NCI-H226 (cell line): ENCODE data around the gene PLEKHB2.
A peak's percentile ranks its signal among the peaks of the same experiment; 100 is the strongest.
"Not testable (repeated sequence)": the region's sequence is repeated elsewhere in the genome, so short reads cannot be mapped to it uniquely, and the experiment has no call there.

Experiments
- DNase-seq: peaks from one replicate; pipeline ENCODE4 v3.0.0-alpha.2; 2015

Gene PLEKHB2

DNA sequence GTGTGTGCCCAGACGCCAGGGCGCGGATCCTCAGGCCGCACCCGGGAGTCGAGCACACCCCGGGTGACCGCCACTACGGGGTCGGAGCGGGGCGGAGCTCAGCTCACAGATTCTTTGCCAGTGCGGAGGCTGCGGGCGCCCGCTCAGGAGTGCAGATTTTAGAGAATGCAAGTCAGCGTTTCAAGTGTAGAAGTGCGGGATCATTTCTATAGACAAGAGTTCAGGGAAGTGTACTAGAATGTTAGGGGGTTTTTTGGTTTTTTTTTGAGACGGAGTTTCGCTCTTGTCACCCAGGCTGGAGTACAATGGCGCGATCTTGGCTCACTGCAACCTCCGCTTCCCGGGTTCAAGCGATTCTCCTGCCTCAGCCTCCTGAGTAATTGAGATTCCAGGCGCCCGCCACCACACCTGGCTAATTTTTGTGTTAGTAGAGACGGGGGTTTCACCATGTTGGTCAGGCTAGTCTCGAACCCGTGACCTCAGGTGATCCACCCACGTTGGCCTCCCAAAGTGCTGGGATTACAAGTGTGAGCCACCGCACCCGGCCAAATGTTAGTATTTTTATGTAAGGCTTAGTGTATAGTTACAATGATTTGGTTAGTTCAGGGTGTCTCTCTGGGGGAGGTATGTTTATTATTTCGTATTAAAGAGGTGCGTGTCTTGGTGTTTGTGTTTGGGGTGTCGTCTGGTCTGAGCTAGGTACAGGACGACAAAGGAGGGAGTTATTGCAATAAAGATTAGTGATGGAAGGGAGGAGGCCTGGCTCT is 11.3 kb upstream of the PLEKHB2 start:
- no peak for DNase-seq

DNA sequence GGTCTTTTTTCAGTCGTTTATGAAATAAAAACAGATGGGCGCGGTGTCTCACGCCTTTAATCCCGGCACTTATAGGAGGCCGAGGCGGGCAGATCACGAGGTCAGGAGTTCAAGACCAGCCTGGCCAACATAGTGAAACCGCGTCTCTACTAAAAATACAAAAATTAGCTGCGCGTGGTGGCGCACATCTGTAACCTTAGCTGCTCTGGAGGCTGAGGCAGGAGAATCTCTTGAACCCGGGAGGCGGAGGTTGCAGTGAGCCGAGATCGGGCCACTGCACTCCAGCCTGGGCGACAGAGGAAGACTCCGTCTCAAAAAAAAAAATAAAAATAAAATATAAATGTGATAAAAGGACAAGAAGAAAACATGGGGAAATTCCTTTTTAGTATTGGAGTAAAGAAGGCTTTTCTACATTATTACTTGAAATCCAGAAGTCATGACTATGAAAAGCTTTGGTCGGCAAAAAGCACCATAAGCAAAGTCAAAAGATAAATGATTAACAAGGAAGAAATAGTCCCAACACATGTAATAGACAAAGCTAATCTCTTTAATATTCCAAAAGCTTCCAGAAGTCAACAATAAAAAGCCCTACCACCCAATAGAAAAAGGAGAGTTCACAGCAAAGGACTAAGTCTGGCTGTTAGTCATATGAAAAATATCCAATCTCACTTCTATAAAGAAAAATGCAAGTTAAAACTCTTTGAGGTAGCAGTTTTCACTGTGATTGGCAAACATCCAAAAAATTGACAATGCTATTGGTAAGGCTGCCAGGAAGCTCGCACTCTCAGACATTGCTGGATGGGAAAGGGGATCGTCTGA is 10.5 kb upstream of the PLEKHB2 start:
- DNase-seq, result no peak

DNA sequence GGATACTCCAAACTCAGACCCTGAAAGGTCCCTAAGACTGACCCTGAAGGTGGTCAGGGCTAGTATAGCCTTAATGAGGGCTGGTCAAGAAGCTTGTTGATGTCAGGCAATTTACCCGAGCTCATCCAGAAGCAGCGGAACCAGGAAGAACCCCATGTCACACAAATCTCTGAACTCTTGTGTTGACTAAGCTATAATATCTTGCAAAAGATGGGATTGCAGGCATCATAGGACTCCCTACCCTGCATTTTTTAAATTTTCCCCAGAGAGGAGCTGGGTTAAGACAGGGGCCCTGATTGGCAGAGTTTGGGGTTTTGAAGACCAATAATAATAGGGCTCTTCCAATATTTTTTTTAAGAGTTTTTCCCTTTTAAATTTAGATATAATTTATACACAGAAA is 2.0 kb upstream of the PLEKHB2 start:
- no peak for DNase-seq

DNA sequence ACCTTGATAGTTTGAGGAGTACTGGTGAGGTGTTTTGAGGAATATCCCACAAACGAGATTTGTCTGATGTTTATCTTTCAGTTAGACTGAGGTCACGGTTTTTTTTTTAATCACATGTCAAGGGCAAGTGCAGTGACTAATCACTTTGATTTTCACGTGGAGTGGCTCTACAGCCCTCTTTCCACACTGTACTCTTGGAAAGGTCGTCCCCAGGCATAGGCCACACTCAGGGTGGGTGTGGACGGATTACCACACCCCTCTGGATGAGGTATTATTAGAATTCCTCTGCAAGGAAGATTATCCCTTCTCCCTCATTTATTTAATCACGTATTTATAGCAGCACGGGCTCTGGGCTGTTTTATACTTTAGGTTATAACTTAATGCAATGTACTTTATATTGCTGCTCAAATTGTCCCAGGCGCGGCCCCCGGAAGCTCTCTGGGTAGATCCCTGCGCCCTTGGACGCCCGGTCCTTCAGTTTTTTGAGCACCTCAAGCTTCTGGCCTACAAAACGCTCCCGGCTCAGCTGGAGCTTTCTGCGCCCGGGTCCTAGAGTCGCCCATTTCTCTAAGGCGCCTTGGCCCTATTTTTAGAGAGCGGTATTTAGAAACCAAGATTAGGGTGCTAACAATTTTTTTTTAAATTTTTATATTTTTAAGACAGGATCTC is 515 bp upstream of the PLEKHB2 start:
- peak; percentile 67 for DNase-seq

DNA sequence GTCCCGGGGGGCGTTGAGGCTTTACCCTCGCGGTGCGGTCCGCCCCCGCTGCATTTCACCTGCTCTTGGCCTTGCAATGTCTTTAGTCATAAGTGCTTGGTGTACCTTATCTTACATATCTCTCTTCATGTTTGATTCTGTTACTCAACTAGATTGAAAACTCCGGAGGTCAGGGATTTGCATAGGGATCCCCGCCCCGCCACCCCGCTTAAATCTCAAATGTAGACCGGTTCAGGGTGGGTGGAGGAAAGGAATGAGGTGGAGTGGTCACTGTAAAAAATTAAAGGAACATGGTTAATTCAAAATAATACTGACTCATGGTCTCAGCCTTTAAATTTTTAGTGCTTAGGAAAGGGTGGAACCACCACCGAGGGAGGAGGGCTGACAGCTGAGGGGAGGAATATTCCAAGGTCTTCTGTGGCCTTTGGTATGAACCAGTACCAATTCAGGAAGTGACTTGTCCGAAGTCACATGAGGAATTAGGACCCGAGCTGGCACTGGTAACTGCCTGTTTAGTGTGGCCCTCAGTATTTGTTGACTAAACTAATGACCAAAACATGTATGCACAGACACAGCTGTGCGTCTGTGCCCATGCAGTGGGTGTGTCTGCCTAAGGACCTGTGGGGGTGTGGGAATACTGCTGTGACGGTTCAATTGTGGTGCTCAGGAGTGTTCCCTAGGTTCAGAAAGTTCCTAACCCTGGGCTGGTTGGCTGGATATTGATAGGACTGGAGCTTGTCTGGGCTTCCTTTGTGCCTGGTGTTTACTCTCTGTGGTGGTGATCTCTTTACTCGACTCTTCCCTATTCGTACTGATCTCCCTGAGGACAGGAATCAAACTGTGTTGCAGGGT is 1.0 kb downstream of the PLEKHB2 start:
- no peak for DNase-seq

DNA sequence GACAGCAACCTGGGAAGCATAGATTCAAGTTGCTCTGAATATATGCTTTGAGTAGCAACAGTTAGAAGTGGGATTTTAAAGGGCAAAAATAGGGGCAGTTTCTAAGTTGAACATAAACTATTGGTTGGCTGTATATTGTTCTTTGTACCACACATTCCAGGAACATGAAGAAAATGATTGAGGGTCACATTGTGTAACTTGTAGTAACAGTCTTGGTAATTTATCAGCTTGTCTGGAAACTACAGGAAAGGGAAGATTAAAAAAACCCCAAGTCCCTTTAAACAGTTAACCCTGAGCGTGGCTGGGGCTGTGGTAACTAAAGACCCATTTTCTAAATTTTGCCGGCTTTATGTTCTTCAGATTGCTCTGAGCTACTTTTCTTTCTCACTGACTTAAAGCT is 7.4 kb downstream of the PLEKHB2 start:
- no peak for DNase-seq

DNA sequence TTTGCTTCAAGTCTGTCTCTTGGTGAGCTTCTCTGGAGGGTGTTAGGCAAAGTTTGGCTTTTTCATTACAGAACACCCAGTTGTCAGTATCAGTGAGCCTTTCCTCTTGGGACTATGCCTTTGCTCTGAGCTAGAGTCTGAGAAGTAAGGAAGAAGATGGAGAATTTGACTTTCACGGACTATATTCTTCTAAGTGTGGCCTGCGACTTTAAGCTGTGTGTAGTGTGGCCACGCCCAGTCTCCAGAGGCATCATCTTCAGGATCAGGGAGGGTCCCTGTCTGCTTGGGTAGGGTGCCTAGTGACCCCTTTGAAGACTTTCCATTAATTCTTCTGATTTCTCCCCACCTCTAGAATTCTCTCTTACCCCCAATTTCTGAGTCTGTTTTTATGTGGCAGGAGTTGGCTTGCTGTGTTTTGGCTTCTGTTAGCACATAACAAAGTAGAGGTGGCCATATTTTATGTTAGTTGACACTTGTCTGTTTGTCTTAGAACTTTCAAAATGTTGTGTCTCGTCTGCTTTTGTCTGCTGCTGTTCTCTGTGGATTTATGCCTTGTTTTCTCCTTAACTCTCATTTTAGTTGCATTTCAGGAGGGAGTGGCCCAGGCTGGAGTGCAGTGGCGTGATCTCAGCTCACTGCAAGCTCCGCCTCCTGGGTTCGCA is 8.6 kb downstream of the PLEKHB2 start:
- no peak for DNase-seq

DNA sequence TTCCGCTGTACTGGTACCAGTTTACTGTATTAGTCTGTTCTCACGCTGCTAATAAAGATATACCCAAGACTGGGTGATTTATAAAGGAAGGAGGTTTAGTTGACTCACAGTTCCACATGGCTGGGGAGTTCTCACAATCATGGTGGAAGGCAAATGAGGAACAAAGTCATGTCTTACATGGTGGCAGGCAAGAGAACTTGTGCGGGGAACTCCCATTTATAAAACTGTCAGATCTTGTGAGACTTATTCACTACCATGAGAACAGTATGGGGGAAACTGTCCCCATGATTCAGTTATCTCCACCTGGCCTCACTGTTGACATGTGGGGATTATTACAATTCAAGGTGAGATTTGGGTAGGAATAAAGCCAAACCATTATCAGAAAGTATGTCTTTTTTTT is 9.8 kb downstream of the PLEKHB2 start:
- DNase-seq, result not testable (repeated sequence)

DNA sequence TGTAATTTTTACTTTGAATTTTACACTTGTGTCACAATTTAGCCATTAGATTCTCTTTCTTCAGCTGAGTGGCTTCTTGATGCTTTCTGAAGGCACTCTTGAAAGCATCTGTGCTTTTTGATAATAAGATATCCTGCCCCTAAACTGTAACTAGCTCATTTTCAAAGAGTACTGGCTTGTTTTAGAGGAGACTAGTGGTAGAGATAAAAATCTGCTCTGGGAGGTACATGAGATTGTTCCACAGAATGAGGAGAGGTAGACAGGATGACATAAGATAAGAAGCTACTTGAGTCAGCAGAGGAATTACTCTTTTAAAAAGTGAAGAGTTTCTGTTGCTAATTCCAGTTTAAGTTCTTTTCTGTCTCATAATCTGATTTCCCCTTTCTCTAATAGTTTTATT is 10.6 kb downstream of the PLEKHB2 start:
- no peak for DNase-seq

DNA sequence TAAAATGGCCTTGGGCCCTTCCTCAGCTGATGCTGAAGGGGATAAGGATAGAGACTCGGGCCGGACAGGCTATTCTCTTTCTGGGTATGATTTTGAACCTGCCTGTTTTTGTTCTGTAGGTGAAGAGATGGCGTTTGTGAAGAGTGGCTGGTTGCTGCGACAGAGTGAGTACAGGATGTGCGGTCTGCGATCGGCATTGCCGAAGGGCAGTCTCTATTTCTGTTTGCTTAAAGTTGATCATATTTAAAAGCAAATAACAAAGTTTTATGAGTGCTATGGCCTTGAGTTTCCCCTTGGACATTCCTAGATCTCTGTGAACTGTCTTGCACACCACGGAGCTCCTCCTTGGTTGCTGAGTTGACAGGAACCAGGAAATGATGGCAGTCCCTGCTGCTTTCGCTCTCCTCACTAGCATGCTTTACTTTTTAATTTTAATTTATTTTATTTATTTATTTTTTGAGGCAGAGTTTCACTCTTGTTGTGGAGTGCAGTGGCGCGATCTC is 15.7 kb downstream of the PLEKHB2 start:
- DNase-seq, result no peak

DNA sequence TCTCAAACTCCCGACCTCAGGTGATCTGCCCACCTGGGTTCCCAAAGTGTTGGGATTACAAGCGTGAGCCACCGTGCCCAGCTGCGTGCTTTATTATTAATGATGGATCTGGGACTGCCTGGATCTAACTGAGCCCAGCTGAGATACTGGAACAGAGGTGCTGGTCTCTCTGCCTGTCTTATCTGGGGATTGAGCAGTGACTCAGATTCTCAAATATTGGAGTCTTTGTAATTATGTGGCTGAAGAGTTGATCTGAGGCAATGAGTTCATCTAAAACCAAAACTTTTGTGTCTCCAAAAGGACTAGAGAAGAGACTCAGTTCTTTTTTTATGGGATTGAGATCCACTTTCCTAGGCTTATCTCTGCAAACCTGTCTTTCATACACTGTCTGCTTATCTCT is 16.3 kb downstream of the PLEKHB2 start:
- DNase-seq, result peak; percentile 13

DNA sequence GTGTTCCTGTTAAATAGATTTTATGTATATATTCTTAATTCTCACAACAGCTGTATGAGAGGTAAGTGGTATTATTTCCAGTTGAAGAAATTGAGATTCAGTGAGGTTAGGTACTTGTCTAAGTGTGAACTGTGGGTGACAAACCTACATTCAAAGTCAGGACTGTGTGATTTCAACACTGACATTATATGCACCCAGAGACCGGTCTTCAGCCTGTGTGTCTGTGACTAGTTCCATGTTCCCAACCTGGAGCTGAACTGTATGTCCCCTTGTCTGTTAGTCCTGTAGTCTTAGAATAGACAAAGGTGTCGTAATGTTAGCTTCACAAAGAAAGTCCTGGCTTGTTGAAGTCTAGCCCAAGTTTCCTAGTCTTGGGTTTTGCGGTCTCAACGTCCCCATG is 17.4 kb downstream of the PLEKHB2 start:
- no peak for DNase-seq

DNA sequence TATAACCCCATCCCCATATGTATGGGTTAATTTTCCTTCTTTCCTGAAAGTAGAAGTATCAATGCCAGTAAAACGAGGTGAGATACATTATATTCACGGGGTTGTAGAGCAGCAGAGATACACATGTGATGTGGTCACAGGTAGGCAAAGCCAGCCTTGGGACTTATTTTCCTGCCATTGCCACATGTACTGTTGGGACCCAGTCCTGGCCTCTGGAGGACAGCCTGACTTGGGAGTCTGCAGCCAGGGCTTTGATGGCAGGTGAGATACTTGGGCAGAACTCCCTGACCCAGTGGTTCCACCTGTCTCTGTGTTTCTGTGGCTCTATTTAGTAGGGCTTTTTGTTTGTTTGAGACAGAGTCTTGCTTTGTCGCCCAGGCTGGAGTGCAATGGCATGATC is 18.1 kb downstream of the PLEKHB2 start:
- DNase-seq, result no peak

DNA sequence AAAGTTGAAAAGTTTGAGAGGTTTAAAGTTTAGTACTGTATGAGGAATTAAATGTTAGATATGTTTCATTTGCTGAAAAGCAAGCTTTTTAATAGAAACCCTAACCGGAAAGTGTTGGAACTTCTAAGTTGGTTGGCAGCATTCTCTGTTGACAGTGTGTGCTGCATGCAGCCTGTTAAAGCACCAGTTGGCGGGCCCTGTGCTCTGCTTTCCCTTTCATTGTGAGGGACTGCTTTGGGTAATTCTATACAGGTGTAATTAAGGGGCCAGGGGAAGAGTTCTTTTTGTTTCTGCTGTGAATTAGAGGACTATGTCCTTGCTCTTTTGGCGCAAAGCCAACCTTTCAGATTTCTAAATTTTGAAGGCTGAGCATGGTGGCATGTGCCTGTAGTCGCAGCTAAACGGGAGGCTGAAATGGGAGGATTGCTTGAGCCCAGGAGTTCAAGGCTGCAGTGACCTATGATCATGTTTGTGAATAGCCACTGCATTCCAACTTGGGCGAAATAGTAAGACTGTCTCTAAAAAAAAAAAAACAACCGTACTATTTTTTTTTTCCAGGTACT is 20.1 kb downstream of the PLEKHB2 start:
- no peak for DNase-seq

DNA sequence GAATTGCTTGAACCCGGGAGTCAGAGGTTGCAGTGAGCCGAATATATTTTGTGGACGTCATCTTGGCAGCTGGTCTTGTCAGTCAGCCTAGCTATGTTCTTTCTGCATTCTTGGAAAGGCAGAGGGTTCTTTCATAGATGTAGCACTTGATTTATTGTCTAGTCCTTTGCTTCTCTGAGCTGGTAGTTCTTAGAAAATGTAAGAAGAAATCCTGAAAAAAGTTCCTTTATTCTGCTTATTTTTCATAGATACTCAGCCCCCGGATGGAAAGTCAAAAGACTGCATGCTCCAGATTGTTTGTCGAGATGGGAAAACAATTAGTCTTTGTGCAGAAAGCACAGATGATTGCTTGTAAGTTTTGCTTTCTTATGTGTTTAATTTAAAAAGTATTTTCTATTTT is 21.3 kb downstream of the PLEKHB2 start:
- DNase-seq, result no peak

DNA sequence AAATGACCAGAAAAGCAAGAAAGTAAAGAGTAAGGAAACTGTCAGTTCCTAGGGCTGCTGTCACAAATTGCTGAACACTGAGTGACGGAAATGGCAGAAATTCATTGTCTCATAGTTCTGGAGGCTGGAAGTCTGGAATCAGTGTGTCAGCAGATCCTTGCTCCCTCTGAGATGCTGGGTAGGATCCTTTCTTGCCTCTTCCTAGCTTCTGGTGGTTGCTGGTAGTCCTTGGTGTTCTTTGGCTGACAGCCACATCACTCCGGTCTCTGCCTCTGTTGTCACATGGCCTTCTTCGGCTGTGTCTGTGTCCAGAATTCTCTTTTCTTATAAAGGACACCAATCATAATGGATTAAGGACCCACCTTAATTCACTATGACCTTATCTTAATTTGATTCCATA is 21.9 kb downstream of the PLEKHB2 start:
- DNase-seq, result no peak

DNA sequence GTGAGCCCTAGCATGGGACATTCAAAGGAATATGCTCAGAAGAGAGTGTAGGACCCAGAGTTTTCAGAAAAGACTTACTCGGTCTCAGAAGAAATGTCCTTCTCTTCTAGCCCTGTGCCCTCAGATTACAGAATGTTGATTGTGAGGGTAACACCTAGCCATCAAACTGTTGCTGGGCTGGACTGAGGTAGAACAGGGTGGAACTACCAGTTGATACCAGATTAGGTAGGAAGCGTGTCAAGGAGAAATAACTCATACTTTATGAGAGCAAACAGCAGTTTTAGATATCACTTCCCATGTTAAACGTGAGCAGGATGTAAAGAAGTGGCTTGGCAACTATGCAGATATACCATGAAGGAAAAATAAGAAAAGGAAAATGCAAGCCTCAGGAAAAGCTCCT is 22.8 kb downstream of the PLEKHB2 start:
- no peak for DNase-seq

DNA sequence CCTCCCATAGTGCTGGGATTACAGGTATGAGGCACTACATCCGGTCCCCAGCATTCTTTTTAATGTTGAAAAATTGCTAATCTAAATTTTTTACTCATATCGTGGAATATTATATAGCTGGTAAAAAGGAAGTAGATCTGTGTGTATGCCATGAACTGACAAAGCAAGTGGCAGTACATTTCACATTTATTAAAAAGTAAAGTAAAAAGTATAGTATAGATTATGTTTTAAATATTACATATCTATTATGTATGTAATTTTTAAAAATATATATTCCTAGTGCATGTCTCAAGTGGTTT is 25.1 kb downstream of the PLEKHB2 start:
- no peak for DNase-seq

DNA sequence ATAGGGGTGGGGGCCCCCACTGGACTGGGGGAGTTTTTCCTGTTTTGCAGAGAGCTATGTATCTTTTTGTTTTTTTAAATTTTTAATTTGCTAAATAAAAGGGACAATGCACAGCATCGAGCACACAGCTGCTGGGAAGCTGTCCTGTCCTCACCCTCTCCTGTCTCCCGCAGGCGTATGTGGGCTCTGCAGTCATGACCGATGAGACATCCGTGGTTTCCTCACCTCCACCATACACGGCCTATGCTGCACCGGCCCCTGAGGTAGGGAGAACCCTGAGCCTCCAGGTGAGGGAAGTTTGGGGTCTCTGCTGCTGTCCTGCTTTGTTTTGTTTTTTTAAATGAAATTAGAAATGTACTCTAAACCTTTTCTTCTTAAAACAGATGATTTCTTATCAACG is 27.6 kb downstream of the PLEKHB2 start:
- no peak for DNase-seq

DNA sequence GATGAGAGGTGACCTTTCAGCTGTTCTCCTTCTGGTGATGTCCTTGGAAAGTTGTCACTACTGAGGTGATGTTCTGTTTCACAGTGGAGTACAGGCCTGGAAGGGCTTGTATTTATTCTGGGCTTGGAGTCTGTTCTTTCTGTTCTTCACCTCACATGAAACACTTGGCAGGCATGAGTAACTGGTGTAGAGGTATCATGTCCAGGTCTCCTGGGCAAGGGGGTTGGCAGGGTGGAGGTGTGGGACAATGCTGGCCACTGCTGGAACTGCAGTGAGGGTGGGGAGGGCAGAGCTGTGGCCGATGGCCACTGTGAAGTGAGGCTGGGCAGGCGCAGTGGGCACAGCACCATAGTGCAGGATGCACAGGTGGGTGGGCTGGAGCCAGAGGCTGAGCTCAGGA is 35.4 kb downstream of the PLEKHB2 start:
- DNase-seq, result no peak

DNA sequence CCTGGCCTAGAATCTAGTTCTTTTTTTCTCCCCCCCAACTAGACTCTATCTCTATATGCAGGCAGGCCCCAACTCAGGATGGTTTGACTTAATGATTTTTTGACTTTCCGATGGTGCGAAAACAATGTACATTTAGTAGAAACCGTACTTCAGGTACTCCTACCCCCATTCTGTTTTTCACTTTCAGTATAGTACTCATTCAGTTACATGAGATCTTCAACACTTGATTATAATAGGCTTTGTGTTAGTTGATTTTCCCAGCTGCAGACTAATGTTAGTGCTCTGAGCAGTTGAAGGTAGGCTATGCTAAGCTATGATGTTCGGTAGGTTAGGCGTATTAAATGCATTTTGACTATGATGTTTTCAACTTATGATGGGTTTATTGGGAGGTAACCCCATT is 37.7 kb downstream of the PLEKHB2 start:
- DNase-seq, result no peak

DNA sequence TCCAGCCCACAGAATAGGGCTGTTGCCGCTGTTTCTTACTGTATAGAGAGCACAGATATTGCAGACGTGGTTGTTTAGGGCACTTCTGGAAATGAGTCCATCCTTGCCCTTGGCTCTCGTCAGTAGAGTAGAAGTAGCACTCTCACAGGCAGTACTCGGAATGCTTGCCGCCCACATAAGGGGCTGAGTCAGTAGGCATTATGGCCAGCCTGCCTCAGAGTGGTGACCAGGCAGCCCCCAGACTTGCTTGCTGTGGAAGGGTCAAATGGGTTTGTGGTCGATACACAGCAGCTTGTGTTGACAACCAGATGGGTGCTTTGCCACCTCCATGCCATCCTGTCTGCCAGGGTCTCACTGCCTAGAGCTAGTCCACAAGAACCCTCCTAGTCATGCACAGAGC is 38.7 kb downstream of the PLEKHB2 start:
- no peak for DNase-seq
